SHP77 treated with DMSO at 0.1 percent for 48 hours (cell line): ENCODE data around the gene SNX7.

ENCODE experiments used
- DNase-seq: peaks from one replicate; lab custom pipeline; 2025; lab: John Stamatoyannopoulos, UW

The SNX7 gene

GRCh38 chr1:98698625-98699024 is 37.1 kb downstream of the SNX7 start:
- DNase-seq = no peak

GRCh38 chr1:98700228-98700627 is 38.7 kb downstream of the SNX7 start:
- DNase-seq = no peak

GRCh38 chr1:98702976-98703375 is 41.5 kb downstream of the SNX7 start:
- no peak for DNase-seq

- no peak for DNase-seq
Measured at GRCh38 chr1:98704474-98704873, 43.0 kb downstream of the SNX7 start.

- no peak for DNase-seq
Measured at GRCh38 chr1:98704971-98705370, 43.5 kb downstream of the SNX7 start.

GRCh38 chr1:98705591-98705990 is 44.1 kb downstream of the SNX7 start:
- DNase-seq = no peak

GRCh38 chr1:98706173-98706843 is 44.8 kb downstream of the SNX7 start:
- DNase-seq = no peak

- no peak for DNase-seq
Measured at GRCh38 chr1:98707556-98707955, 46.0 kb downstream of the SNX7 start.

- no peak for DNase-seq
Measured at GRCh38 chr1:98709906-98710305, 48.4 kb downstream of the SNX7 start.

- DNase-seq = no peak
Measured at GRCh38 chr1:98723574-98723973, 62.1 kb downstream of the SNX7 start.

- no peak for DNase-seq
Measured at GRCh38 chr1:98732985-98733781, 71.7 kb downstream of the SNX7 start.

GRCh38 chr1:98733782-98734112 is 72.2 kb downstream of the SNX7 start:
- no peak for DNase-seq

- DNase-seq = no peak
Measured at GRCh38 chr1:98735756-98736155, 74.2 kb downstream of the SNX7 start.

- no peak for DNase-seq
Measured at GRCh38 chr1:98737835-98738234, 76.3 kb downstream of the SNX7 start.

GRCh38 chr1:98739762-98740161 is 78.2 kb downstream of the SNX7 start:
- no peak for DNase-seq

GRCh38 chr1:98741164-98741563 is 79.6 kb downstream of the SNX7 start:
- DNase-seq = no peak

- DNase-seq = no peak
Measured at GRCh38 chr1:98749152-98749756, 87.7 kb downstream of the SNX7 start.

GRCh38 chr1:98754176-98754575 is 92.7 kb downstream of the SNX7 start:
- no peak for DNase-seq

- no peak for DNase-seq
Measured at GRCh38 chr1:98761219-98761865, 99.8 kb downstream of the SNX7 start.

- no peak for DNase-seq
Measured at GRCh38 chr1:98763488-98764150, 102.1 kb downstream of the SNX7 start.

GRCh38 chr1:98764485-98764884 is 103.0 kb downstream of the SNX7 start:
- DNase-seq = no peak

GRCh38 chr1:98766255-98766654 is 104.7 kb downstream of the SNX7 start:
- DNase-seq = no peak
